Mesenchymal stem cell (in vitro differentiated cells and primary cell): ENCODE data around the gene PPARGC1A.

ENCODE experiments used
- DNase-seq: peaks from one replicate; pipeline ENCODE4 v3.0.0-alpha.2; 2013
- H2AFZ ChIP-seq: one replicate; pipeline ENCODE4 v1.6.1; 2013; ENCODE audit warnings: low read depth, mild to moderate bottlenecking, control low read depth, inconsistent platforms, low read length, moderate library complexity
- H2AK5ac ChIP-seq: 2 replicates; pipeline ENCODE4 v1.6.1; 2013; ENCODE audit warnings: low read length, moderate library complexity, mild to moderate bottlenecking, inconsistent platforms; ENCODE audit not compliant: severe bottlenecking
- H2BK120ac ChIP-seq: one replicate; pipeline ENCODE4 v1.6.1; 2013; ENCODE audit warnings: low read depth, mild to moderate bottlenecking, inconsistent platforms, low read length, moderate library complexity
- H2BK12ac ChIP-seq, 2 experiments: one replicate each; pipeline ENCODE4 v1.6.1; 2013; ENCODE audit warnings: inconsistent platforms in 2 of 2, low read length in 2 of 2, mild to moderate bottlenecking in 2 of 2, moderate library complexity in 2 of 2, control low read depth in 1 of 2
- H2BK15ac ChIP-seq: one replicate; pipeline ENCODE4 v1.6.1; 2013; ENCODE audit warnings: mild to moderate bottlenecking, low read depth, inconsistent platforms; ENCODE audit not compliant: poor library complexity, severe bottlenecking
- H2BK5ac ChIP-seq: 2 replicates; pipeline ENCODE4 v1.6.1; 2013; ENCODE audit warnings: low read depth, mild to moderate bottlenecking, low read length, control low read depth, inconsistent platforms; ENCODE audit not compliant: poor library complexity, severe bottlenecking
- H3K14ac ChIP-seq, 2 experiments: one replicate each; pipeline ENCODE4 v1.6.1; 2013; ENCODE audit warnings: inconsistent platforms in 2 of 2, low read length in 2 of 2, control low read depth in 1 of 2, mild to moderate bottlenecking in 1 of 2, moderate library complexity in 1 of 2
- H3K18ac ChIP-seq, 2 experiments: one replicate each; pipeline ENCODE4 v1.6.1; 2013; ENCODE audit warnings: inconsistent platforms in 2 of 2, low read length in 2 of 2, control low read depth in 1 of 2, low read depth in 1 of 2, mild to moderate bottlenecking in 1 of 2
- H3K23ac ChIP-seq, 2 experiments: one replicate each; pipeline ENCODE4 v1.6.1; 2013; ENCODE audit warnings: inconsistent platforms in 2 of 2, low read length in 2 of 2, mild to moderate bottlenecking in 2 of 2, moderate library complexity in 2 of 2, control low read depth in 1 of 2
- H3K27ac ChIP-seq: 2 replicates; pipeline ENCODE4 v1.5.1; 2013; ENCODE audit warnings: mild to moderate bottlenecking, moderate library complexity, low read length, control low read depth, inconsistent platforms; ENCODE audit not compliant: poor library complexity, severe bottlenecking
- H3K27me3 ChIP-seq, 2 experiments: 2 replicates each; pipeline versions ENCODE4 v1.6.1 to v1.7.0; 2013; ENCODE audit warnings: low read length in 2 of 2, mild to moderate bottlenecking in 2 of 2, moderate library complexity in 2 of 2, control low read depth in 1 of 2, inconsistent platforms in 1 of 2; ENCODE audit not compliant: control insufficient read depth in 1 of 2, insufficient read depth in 1 of 2
- H3K36me3 ChIP-seq, 2 experiments: 2 replicates each; pipeline versions ENCODE4 v1.6.1 to v1.7.0; 2013; ENCODE audit warnings: low read length in 2 of 2, control low read depth in 1 of 2, inconsistent platforms in 1 of 2, low read depth in 1 of 2, mild to moderate bottlenecking in 1 of 2; ENCODE audit not compliant: insufficient read depth in 2 of 2, control insufficient read depth in 1 of 2
- H3K4ac ChIP-seq, 2 experiments: one replicate each; pipeline ENCODE4 v1.6.1; 2013; ENCODE audit warnings: inconsistent platforms in 2 of 2, low read length in 2 of 2, mild to moderate bottlenecking in 2 of 2, moderate library complexity in 2 of 2, control low read depth in 1 of 2, low read depth in 1 of 2
- H3K4me1 ChIP-seq: 2 replicates; pipeline ENCODE4 v1.6.1; 2013; ENCODE audit warnings: low read depth, low read length, control low read depth; ENCODE audit not compliant: control insufficient read depth, insufficient read depth
- H3K4me2 ChIP-seq: 2 replicates; pipeline ENCODE4 v1.6.1; 2013; ENCODE audit warnings: low read length, mild to moderate bottlenecking, inconsistent platforms; ENCODE audit not compliant: poor library complexity, severe bottlenecking
- H3K4me3 ChIP-seq, 2 experiments: 2 replicates each; pipeline versions ENCODE4 v1.5.1 to v1.7.0; 2013; ENCODE audit warnings: low read length in 2 of 2, mild to moderate bottlenecking in 2 of 2, control low read depth in 1 of 2, low read depth in 1 of 2; ENCODE audit not compliant: insufficient read depth in 1 of 2
- H3K79me1 ChIP-seq: replicated peaks from 2 replicates; pipeline ENCODE4 v1.6.1; 2013; ENCODE audit warnings: mild to moderate bottlenecking, control low read depth, low read length, inconsistent platforms; ENCODE audit not compliant: poor library complexity, severe bottlenecking
- H3K9ac ChIP-seq: 2 replicates; pipeline ENCODE4 v1.7.0; 2013; ENCODE audit warnings: mild to moderate bottlenecking, low read length, moderate library complexity
- H3K9me3 ChIP-seq: 2 replicates; pipeline ENCODE4 v1.7.0; 2013; ENCODE audit warnings: mild to moderate bottlenecking, low read length; ENCODE audit not compliant: control insufficient read depth
- H4K8ac ChIP-seq: one replicate; pipeline ENCODE4 v1.6.1; 2013; ENCODE audit warnings: inconsistent platforms, mild to moderate bottlenecking, low read length, moderate library complexity
- H4K91ac ChIP-seq: one replicate; pipeline ENCODE4 v1.6.1; 2013; ENCODE audit warnings: mild to moderate bottlenecking, low read length, inconsistent platforms
- WGBS: methylation state at CpG from one replicate; pipeline ENCODE4 v1.1.7; 2013; ENCODE audit warnings: mixed read lengths; 5-methylcytosine and 5-hydroxymethylcytosine counted together

The PPARGC1A gene

GRCh38 chr4:23881674-23882337 lies 8.0 kb downstream of the PPARGC1A start:
- no peaks in the 10 kb centered on the region for H3K36me3 ChIP-seq
- H3K9ac ChIP-seq: no peak overlapping the region
- no peaks in the 10 kb centered on the region for H3K27me3 ChIP-seq
- H2BK15ac ChIP-seq: no peak overlapping the region
- peaks cover 3% of the 10 kb centered on the region for H3K4me1 ChIP-seq
- no peak overlapping the region for H3K4me2 ChIP-seq
- H4K91ac ChIP-seq: no peak overlapping the region
- no peak overlapping the region for H2BK5ac ChIP-seq
- H2BK12ac ChIP-seq: peak overlapping the region in 1 of 2 experiments; percentile 69
- peak overlapping the region in 1 of 2 experiments; percentile 67 for H3K4ac ChIP-seq
- no peak overlapping the region for H2BK120ac ChIP-seq
- H3K79me1 ChIP-seq: no peaks in the 10 kb centered on the region
- whole genome bisulfite sequencing: 93% methylated on average over 5 of the region's 8 CpGs
- no peak overlapping the region for H2AFZ ChIP-seq
- no peak overlapping the region for H3K4me3 ChIP-seq
- H3K9me3 ChIP-seq: no peaks in the 10 kb centered on the region
- no peak overlapping the region for H2AK5ac ChIP-seq
- no peak overlapping the region for H3K23ac ChIP-seq
- no peak overlapping the region for H3K27ac ChIP-seq
- no peak overlapping the region for H4K8ac ChIP-seq
- peak overlapping the region in 1 of 2 experiments; percentile 34 for H3K18ac ChIP-seq
- no peak for DNase-seq
- no peak overlapping the region for H3K14ac ChIP-seq

GRCh38 chr4:23881052-23881501 lies 8.8 kb downstream of the PPARGC1A start:
- no peak overlapping the region for H2AK5ac ChIP-seq
- H3K23ac ChIP-seq: no peak overlapping the region
- peak overlapping the region in 1 of 2 experiments; percentile 30 for H3K18ac ChIP-seq
- H2BK15ac ChIP-seq: no peak overlapping the region
- no peak overlapping the region for H2BK120ac ChIP-seq
- H3K36me3 ChIP-seq: no peaks in the 10 kb centered on the region
- H3K79me1 ChIP-seq: no peaks in the 10 kb centered on the region
- H3K4ac ChIP-seq: no peak overlapping the region
- WGBS: 55% methylated on average over 5 of the region's 5 CpGs
- H2AFZ ChIP-seq: no peak overlapping the region
- H3K4me3 ChIP-seq: no peak overlapping the region
- H3K14ac ChIP-seq: no peak overlapping the region
- H3K4me1 ChIP-seq: peaks cover 3% of the 10 kb centered on the region
- H3K27ac ChIP-seq: no peak overlapping the region
- no peak overlapping the region for H3K4me2 ChIP-seq
- H2BK12ac ChIP-seq: peak overlapping the region in 1 of 2 experiments; percentile 23
- no peaks in the 10 kb centered on the region for H3K27me3 ChIP-seq
- peak; percentile 22 for DNase-seq
- H2BK5ac ChIP-seq: no peak overlapping the region
- H4K8ac ChIP-seq: no peak overlapping the region
- H3K9me3 ChIP-seq: no peaks in the 10 kb centered on the region
- H3K9ac ChIP-seq: no peak overlapping the region
- no peak overlapping the region for H4K91ac ChIP-seq

- no peak overlapping the region for H3K9ac ChIP-seq
- peak overlapping the region; percentile 63 to 98 for H2BK12ac ChIP-seq
- no peak overlapping the region for H3K4me3 ChIP-seq
- H3K4me1 ChIP-seq: peaks cover 3% of the 10 kb centered on the region
- no peak overlapping the region for H2BK5ac ChIP-seq
- peak overlapping the region; percentile 91 for H4K8ac ChIP-seq
- H2AK5ac ChIP-seq: peak overlapping the region; percentile 44
- H3K23ac ChIP-seq: no peak overlapping the region
- H3K18ac ChIP-seq: peak overlapping the region; percentile 87 to 89
- no peak overlapping the region for H2BK15ac ChIP-seq
- no peak overlapping the region for H2AFZ ChIP-seq
- H3K14ac ChIP-seq: no peak overlapping the region
- no peaks in the 10 kb centered on the region for H3K9me3 ChIP-seq
- no peaks in the 10 kb centered on the region for H3K36me3 ChIP-seq
- no peaks in the 10 kb centered on the region for H3K79me1 ChIP-seq
- WGBS: 12% methylated on average over 6 of the region's 7 CpGs
- H3K27ac ChIP-seq: no peak overlapping the region
- peak; percentile 65 for DNase-seq
- H4K91ac ChIP-seq: peak overlapping the region; percentile 65
- H2BK120ac ChIP-seq: peak overlapping the region; percentile 75
- H3K4ac ChIP-seq: no peak overlapping the region
- no peaks in the 10 kb centered on the region for H3K27me3 ChIP-seq
- no peak overlapping the region for H3K4me2 ChIP-seq
Observed at GRCh38 chr4:23878912-23879732, 10.7 kb downstream of the PPARGC1A start.

- no peaks in the 10 kb centered on the region for H3K27me3 ChIP-seq
- 34% methylated on average over 4 of the region's 6 CpGs for WGBS
- DNase-seq: peak; percentile 37
Observed at GRCh38 chr4:23878246-23878891, 11.5 kb downstream of the PPARGC1A start.

More at GRCh38 chr4:23878246-23878891, 11.5 kb downstream of the PPARGC1A start:
- Histone ChIP-seq H2BK120ac (no peak overlapping the region), H2BK15ac (no peak overlapping the region), H3K79me1 (no peaks in the 10 kb centered on the region), H2AK5ac (peak overlapping the region; percentile 62), H3K4me1 (peaks cover 3% of the 10 kb centered on the region), H3K36me3 (no peaks in the 10 kb centered on the region), H3K14ac (no peak overlapping the region), H3K4ac (no peak overlapping the region), H4K91ac (no peak overlapping the region), H3K23ac (peak overlapping the region in 1 of 2 experiments; percentile 22), H3K4me2 (no peak overlapping the region), H3K27ac (no peak overlapping the region), H2AFZ (no peak overlapping the region), H3K9me3 (no peaks in the 10 kb centered on the region), H4K8ac (no peak overlapping the region), H3K9ac (no peak overlapping the region), H3K18ac (peak overlapping the region; percentile 3 to 18), H2BK5ac (no peak overlapping the region), H3K4me3 (no peak overlapping the region), H2BK12ac (peak overlapping the region in 1 of 2 experiments; percentile 42)
